ENCODE measurements around the gene KLF15. TPM values are rescaled to one million over a fixed set of nuclear protein-coding genes. Genes with fewer than 3 reads are reported as not detected.

Gene KLF15
- polyA plus RNA-seq, 1 donor from 2014 or later = 0.46 TPM

- Histone ChIP-seq H3F3A (ENCODE audit: insufficient read depth, low read length, poor library complexity, severe bottlenecking) (no peaks in the 10 kb centered on the region), H3K4me2 (ENCODE audit: low read length) (no peak overlapping the region), H3K36me3 (ENCODE audit: insufficient read depth, low read length) (no peaks in the 10 kb centered on the region), H2AFZ (ENCODE audit: low read depth, low read length) (no peak overlapping the region), H3K27me3 (ENCODE audit: insufficient read depth, low read depth, low read length) (no peaks in the 10 kb centered on the region), H3K4me3 (ENCODE audit: low read length) (no peak overlapping the region), H3K9me2 (ENCODE audit: insufficient read depth, low read length) (no peaks in the 10 kb centered on the region), H3K27ac (ENCODE audit: low read length) (no peak overlapping the region), H3K9me3 (ENCODE audit: low read length) (no peaks in the 10 kb centered on the region), H3K79me2 (replicated peaks; ENCODE audit: insufficient read depth, low read length) (no peaks in the 10 kb centered on the region), H3K9ac (ENCODE audit: low read length) (no peak overlapping the region), H4K20me1 (ENCODE audit: insufficient read depth) (no peaks in the 10 kb centered on the region)
- TF ChIP-seq EP300 (conservative IDR thresholded peaks at IDR 0.05; ENCODE audit: poor library complexity, severe bottlenecking) (no peak), SMC3 (conservative IDR thresholded peaks at IDR 0.05; ENCODE audit: poor library complexity) (no peak), EZH2 (IDR thresholded peaks at IDR 0.05; ENCODE audit: borderline replicate concordance, insufficient read depth, low read length, poor library complexity, severe bottlenecking) (no peak), TAF1 (IDR thresholded peaks at IDR 0.05; ENCODE audit: low read depth) (no peak), POLR2AphosphoS5 (IDR thresholded peaks at IDR 0.05) (no peak), REST (IDR thresholded peaks at IDR 0.05; ENCODE audit: borderline replicate concordance) (no peak)
- TF ChIP-seq, protein P1, sequence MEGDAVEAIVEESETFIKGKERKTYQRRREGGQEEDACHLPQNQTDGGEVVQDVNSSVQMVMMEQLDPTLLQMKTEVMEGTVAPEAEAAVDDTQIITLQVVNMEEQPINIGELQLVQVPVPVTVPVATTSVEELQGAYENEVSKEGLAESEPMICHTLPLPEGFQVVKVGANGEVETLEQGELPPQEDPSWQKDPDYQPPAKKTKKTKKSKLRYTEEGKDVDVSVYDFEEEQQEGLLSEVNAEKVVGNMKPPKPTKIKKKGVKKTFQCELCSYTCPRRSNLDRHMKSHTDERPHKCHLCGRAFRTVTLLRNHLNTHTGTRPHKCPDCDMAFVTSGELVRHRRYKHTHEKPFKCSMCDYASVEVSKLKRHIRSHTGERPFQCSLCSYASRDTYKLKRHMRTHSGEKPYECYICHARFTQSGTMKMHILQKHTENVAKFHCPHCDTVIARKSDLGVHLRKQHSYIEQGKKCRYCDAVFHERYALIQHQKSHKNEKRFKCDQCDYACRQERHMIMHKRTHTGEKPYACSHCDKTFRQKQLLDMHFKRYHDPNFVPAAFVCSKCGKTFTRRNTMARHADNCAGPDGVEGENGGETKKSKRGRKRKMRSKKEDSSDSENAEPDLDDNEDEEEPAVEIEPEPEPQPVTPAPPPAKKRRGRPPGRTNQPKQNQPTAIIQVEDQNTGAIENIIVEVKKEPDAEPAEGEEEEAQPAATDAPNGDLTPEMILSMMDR (IDR thresholded peaks at IDR 0.05; ENCODE audit: poor library complexity, severe bottlenecking) = no peak
Observed at GRCh38 chr3:126311338-126311978, 45.8 kb downstream of the KLF15 start.

GRCh38 chr3:126310816-126311215 is 46.4 kb downstream of the KLF15 start:
- no peaks in the 10 kb centered on the region for H3K36me3 ChIP-seq (ENCODE audit: insufficient read depth, low read length)
- no peak overlapping the region for H3K27ac ChIP-seq (ENCODE audit: low read length)
- no peak overlapping the region for H3K4me2 ChIP-seq (ENCODE audit: low read length)
- H3K27me3 ChIP-seq (ENCODE audit: insufficient read depth, low read depth, low read length) = no peaks in the 10 kb centered on the region
- H3K9me2 ChIP-seq (ENCODE audit: insufficient read depth, low read length) = no peaks in the 10 kb centered on the region
- H3F3A ChIP-seq (ENCODE audit: insufficient read depth, low read length, poor library complexity, severe bottlenecking) = no peaks in the 10 kb centered on the region
- H3K79me2 ChIP-seq (replicated peaks; ENCODE audit: insufficient read depth, low read length) = no peaks in the 10 kb centered on the region
- TF ChIP-seq POLR2AphosphoS5 (IDR thresholded peaks at IDR 0.05) (no peak), TAF1 (IDR thresholded peaks at IDR 0.05; ENCODE audit: low read depth) (no peak), EZH2 (IDR thresholded peaks at IDR 0.05; ENCODE audit: borderline replicate concordance, insufficient read depth, low read length, poor library complexity, severe bottlenecking) (no peak), MXI1 (conservative IDR thresholded peaks at IDR 0.05; ENCODE audit: poor library complexity, severe bottlenecking) (no peak), SMC3 (conservative IDR thresholded peaks at IDR 0.05; ENCODE audit: poor library complexity) (no peak), REST (IDR thresholded peaks at IDR 0.05; ENCODE audit: borderline replicate concordance) (no peak), RAD21 (conservative IDR thresholded peaks at IDR 0.05) (no peak), EP300 (conservative IDR thresholded peaks at IDR 0.05; ENCODE audit: poor library complexity, severe bottlenecking) (no peak)
- TF ChIP-seq, protein P1 (IDR thresholded peaks at IDR 0.05; ENCODE audit: poor library complexity, severe bottlenecking) = no peak
- H4K20me1 ChIP-seq (ENCODE audit: insufficient read depth) = no peaks in the 10 kb centered on the region
- no peak overlapping the region for H2AFZ ChIP-seq (ENCODE audit: low read depth, low read length)
- H3K9me3 ChIP-seq (ENCODE audit: low read length) = no peaks in the 10 kb centered on the region
- no peak overlapping the region for H3K9ac ChIP-seq (ENCODE audit: low read length)
- no peak overlapping the region for H3K4me3 ChIP-seq (ENCODE audit: low read length)

Measured in neural cell (in vitro differentiated cells).